GM06990 (cell line): Measurements from ENCODE around the gene VAV2.

Experiments
- DNase-seq: peaks from one replicate; pipeline ENCODE4 v3.0.0-alpha.2; 2011; ENCODE audit not compliant: insufficient read length; ENCODE audit errors: extremely low read depth
- H3K27me3 ChIP-seq: replicated peaks from 2 replicates; pipeline ENCODE4 v1.6.0; 2011; ENCODE audit warnings: low read length; ENCODE audit not compliant: control insufficient read depth, insufficient read depth
- H3K36me3 ChIP-seq: 2 replicates; pipeline ENCODE4 v1.5.1; 2011; ENCODE audit warnings: low read length; ENCODE audit not compliant: control insufficient read depth, insufficient read depth
- H3K4me3 ChIP-seq: replicated peaks from 2 replicates; pipeline ENCODE4 v1.5.1; 2011; ENCODE audit warnings: low read depth, mild to moderate bottlenecking, control low read depth, low read length
- TF ChIP-seq, protein P1 (sequence below): IDR thresholded peaks from 2 replicates; pipeline ENCODE4 v1.5.1; 2011; ENCODE audit warnings: low read length, control low read depth, mild to moderate bottlenecking, inconsistent platforms; ENCODE audit not compliant: insufficient read depth, poor library complexity, severe bottlenecking

VAV2 gene

DNA sequence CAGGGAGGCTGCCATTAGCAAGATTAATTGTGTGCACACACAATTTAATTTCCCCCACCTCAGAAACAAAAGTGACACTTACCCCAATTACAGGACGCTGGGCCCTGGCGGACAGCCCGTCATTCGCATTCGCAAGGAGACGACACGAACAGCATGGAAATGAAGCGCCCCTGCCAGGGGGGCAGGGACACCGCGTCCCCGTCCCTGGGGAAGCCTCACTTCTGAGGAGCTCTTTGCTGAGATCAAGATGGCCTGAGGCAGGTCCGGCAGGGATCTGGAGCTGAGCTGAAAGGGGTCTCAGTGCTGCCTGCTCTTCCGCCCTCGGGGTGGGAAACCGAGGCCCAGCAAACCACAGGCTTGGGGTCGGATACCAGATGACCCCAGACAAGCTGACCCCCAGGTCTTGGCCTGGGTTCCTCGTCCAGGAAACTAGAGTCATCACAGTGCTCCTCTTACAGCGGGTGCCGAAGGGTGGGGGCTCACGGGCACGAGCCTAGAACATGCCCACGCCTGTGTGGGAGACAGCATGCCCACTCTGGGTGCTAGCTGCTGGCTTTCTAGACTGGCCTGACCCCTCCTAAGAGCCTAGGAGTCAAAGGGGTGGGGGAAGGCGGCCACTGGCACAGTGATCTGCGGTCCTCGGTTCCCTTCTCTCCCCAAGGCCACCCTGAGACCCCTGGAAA lies 103.2 kb downstream of the VAV2 start:
- no peak for DNase-seq
- Histone ChIP-seq H3K27me3 (no peaks in the 10 kb centered on the region), H3K36me3 (peaks cover 9% of the 10 kb centered on the region), H3K4me3 (no peak overlapping the region)
- TF ChIP-seq, protein P1, sequence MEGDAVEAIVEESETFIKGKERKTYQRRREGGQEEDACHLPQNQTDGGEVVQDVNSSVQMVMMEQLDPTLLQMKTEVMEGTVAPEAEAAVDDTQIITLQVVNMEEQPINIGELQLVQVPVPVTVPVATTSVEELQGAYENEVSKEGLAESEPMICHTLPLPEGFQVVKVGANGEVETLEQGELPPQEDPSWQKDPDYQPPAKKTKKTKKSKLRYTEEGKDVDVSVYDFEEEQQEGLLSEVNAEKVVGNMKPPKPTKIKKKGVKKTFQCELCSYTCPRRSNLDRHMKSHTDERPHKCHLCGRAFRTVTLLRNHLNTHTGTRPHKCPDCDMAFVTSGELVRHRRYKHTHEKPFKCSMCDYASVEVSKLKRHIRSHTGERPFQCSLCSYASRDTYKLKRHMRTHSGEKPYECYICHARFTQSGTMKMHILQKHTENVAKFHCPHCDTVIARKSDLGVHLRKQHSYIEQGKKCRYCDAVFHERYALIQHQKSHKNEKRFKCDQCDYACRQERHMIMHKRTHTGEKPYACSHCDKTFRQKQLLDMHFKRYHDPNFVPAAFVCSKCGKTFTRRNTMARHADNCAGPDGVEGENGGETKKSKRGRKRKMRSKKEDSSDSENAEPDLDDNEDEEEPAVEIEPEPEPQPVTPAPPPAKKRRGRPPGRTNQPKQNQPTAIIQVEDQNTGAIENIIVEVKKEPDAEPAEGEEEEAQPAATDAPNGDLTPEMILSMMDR: no peak

DNA sequence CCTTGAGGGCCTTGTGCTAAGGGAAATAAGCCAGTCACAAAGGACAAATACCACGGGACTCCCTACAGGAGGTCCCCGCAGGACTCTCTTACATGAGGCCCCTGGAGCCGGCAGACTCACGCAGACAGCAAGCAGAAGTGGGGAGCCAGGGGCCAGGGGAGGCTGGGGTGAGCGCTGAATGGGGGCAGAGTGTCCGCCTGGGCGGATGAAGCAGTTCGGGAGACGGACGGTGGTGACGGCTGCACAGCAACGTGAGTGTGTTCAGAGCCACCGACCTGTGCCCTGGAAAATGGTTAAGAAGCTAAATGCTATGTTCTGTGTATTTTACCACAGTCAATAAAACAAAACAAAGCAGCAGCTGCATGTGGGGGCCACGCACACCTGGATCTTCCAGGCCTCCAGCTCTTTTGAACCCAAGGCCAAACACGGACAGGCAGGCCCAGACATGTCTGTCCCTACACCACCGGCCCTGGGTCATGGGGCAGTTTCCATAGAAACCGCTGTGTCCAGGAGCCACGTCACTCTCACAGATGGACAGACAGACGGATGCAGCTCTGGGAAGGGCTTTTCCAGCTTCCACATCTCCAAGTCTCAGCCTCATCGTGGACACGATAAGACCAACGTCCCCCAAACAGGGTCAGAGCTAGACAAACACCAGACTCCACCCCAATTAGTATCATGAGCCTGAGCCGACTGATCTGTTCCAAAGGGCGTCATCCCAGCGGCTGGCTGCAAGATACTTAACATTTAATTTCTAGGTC lies 103.9 kb downstream of the VAV2 start:
- H3K4me3 ChIP-seq: no peak overlapping the region
- DNase-seq: no peak
- H3K36me3 ChIP-seq: peaks cover 7% of the 10 kb centered on the region
- H3K27me3 ChIP-seq: no peaks in the 10 kb centered on the region
- TF ChIP-seq, protein P1: no peak

DNA sequence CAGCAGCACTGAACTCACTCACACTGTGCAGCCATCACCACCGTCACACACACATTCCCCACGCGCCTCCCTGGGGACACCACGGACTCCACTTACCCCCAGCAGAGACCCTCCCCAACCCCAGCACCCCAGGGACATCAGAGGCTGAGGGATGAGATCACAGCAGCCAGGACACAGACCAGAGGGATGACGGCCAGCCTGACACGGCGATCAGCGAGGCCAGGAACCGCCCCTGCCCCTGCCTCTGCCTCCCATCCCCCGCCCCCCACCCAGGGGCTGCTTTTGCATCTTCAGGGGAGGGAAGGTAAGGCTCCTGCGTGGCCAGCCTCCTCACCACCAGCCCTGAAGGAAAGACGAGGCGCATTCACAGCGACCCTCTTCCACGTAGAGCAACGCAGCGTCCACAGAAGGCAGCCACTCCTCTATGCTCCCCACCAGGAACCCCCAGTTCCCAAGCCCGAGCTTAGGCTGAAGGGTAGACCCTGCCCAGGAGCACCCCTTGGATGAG lies 104.5 kb downstream of the VAV2 start:
- no peak for DNase-seq
- TF ChIP-seq, protein P1: no peak
- Histone ChIP-seq H3K36me3 (peaks cover 9% of the 10 kb centered on the region), H3K27me3 (no peaks in the 10 kb centered on the region), H3K4me3 (no peak overlapping the region)

DNA sequence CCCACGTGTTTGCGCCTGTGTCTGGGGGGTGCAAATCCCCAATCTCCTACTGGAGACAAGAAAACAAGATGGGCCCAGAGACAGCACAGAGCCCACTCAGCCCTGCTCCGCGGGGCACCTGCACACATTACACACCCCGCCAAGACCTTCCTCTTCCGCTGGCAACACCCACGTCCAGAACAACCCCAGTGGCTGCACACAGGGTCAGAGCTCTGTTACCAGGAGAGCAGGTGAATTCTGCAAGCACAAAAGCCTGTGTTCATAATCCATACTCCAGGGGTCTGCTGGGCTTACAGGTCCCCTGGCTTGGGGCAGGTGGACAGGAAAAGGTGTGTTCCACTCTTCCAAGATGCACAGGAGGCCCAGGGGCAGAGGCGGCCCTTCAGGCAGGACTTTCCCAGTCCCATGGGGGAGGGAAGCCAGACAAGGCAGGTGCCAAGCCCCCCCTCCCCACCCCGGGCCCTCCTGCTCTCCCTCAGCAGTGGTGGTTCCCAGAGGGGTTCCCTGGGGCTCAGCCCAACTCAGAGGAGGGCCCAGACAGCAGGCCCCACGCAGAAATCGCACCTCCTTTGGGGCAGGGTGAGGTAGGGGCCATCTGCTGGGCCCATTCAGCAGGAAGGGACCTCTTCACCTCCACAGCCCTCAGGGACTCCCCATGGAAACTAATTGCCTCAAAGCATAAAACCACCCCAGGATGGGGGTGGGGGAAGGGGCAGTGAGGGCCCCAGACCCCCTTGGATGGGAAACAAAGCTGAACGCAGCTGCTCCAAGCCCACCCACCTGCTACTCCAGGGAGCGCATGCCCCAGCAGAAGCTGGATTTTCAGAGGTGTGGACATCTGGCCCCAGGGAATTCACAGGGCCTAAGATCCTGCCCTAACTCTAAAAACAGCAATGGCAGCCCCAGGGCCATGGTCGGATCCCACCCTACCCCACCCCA lies 105.3 kb downstream of the VAV2 start:
- Histone ChIP-seq H3K36me3 (peaks cover 11% of the 10 kb centered on the region), H3K27me3 (no peaks in the 10 kb centered on the region), H3K4me3 (no peak overlapping the region)
- TF ChIP-seq, protein P1: no peak
- no peak for DNase-seq

DNA sequence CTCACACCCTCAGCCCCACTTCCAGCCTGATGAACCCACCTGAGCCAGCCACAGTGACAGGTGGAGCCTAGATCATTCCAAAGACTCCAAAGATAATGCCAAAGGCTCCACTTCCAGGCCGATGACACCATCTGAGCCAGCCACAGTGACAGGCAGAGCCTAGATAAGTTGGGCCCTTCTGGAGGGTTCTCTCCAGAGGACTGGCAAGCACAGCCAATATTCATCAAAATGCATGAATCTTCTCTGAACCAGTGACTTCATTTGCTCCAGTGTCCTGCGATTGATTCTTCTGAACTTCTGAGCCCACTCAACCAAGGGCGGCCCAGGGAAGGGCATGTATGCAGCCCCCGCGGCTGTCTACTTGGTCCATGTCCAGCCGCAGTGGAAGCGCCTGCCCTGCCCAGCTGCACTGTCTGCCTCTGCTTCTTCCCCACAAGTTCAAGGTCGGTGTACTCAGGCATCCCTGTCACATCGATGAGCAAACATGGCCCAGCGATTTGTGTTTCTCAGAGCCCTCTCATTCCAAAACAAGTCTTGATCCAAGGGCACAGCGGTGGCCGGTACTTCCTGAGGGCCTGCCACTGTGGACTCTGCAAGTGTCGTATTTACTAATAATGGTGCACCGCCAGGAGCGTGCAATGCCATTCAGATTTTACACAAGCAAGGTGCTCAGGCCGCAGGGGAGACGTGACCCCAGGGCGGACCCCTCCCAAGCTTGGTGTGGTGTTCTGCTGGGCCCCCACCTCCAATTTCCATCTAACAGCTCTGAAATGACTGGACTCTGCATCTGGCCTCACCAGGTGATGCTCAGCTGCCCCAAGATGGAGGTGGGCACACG lies 107.0 kb downstream of the VAV2 start:
- TF ChIP-seq, protein P1: no peak
- DNase-seq: no peak
- Histone ChIP-seq H3K36me3 (peaks cover 14% of the 10 kb centered on the region), H3K4me3 (no peak overlapping the region), H3K27me3 (no peaks in the 10 kb centered on the region)
